Midbrain (tissue), 1 donor: Measurements from ENCODE around the gene KRT34.
"Not testable (repeated sequence)": the region's sequence is repeated elsewhere in the genome, so short reads cannot be mapped to it uniquely, and the experiment has no call there.

Experiments used
- DNase-seq: peaks from one replicate; lab custom pipeline; 2025; lab: John Stamatoyannopoulos, UW

The KRT34 gene

DNA sequence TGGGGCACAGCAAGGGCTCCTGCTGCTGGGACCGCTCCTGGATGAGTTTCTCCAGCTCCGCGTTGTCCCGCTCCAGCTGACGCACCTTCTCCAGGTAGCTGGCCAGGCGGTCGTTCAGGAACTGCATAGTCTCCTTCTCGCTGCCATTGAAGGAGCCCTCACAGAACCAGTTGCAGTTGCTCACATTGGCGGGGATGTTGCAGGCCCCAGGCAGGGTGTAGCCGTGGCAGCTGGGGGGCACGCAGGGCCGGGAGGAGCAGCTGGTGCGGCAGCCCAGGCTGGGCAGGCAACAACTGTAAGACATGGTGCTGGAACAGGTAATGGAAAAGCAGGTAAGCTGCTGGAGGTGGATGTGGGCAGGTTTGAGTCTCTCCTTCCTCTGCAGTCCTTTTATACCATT, at the start of gene KRT34:
KRT34 (minus strand) TSS at position 364 of the 400 bp plus-strand sequence; CDS start at position 304, 60 bp downstream.
- DNase-seq: not testable (repeated sequence)

DNA sequence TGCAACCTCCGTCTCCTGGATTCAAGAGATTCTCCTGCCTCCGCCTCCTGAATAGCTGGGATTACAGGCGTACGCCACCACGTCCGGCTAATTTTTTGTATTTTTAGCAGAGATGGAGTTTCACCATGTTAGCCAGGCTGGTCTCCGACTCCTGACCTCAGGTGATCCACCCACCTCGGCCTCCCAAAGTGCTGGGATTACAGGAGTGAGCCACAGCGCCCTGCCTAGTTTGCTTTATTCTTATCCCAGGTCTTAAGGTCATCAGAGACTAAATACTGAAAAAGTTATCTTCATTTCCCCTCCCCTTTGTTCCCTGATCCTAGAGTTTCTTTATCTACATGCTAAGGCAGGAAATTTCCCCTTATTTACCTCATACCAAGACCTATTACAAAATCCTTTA, 48.3 kb upstream of the KRT34 start:
- DNase-seq: not testable (repeated sequence)

DNA sequence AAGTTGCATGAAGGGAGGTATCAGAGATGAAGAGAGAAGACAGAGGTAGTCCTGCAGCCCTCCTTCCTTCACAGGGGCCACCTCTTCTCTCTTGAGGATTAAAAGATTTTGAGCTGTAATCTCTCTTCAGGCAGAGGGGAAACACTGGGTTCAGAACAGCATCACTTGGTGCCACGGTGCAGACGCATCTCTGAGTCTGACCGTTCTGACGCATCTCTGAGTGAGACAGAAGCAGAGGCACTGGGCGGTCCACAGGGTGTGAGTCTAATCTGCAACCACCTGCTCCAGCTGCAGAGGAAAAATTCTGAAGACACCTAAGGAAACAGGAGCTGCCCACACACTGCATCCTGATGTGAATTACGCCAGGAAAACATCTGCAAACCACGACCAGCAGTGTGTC, 47.6 kb upstream of the KRT34 start:
- no peak for DNase-seq

DNA sequence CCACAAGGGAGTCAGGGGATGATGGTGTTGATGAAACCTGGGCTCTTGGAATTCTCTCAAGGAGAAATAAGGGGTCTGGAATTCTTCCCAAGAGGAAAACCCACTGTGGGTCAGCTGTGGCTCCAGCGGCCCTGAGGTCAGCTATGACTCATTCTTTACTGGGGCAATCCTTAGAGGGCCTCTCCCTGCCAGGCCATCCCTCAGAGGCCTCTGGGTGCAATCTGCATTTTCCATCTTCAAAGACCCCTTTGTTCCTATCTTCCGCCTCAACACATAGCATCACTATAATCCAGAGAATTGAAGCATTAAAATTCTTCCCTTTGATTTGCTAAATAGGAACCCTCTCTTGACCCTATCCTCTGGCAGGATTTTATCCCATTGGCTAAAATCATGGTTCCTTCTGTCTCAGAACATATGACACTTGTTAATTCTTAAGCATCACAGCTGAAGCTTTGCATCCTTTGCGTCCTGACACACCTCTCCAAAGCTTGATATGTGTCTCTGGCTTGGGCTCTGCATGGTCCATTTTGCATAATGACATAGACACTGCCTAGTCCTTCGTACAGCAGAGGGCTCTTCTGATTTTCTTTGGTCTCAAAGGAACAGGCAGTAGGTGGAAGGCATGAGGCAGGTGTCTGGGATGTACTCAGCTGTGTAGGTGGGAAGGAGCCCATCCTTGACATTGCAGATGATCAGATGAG, 46.6 kb upstream of the KRT34 start:
- no peak for DNase-seq

DNA sequence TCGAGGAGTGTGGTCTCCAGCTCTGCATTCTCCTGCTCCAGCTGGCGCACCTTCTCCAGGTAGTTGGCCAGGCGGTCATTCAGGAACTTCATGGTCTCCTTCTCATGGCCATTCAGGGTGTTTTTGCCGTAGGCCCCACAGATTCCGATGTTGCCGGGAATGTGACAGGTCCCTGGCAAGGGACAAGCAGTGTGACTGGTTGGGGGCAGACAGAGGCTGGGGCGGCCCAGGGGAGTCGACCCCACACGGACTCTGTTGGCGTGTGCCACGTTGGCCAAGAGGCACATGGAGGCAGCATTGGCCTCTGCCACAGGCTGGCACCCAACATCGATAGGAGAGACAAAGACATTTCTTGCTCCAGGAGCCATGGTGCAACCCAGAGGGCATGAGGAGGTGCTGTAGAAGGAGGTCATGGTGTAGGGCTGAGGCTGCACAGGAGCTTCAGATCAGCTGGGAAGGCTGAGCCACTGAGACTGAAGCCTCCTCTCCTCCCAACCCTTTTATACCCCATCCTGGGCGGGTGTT, 42.1 kb upstream of the KRT34 start, which contains the start of gene KRT37:
KRT37 (minus strand) TSS at position 475 of the 525 bp plus-strand sequence; CDS start at position 413, 62 bp downstream.
- no peak for DNase-seq

DNA sequence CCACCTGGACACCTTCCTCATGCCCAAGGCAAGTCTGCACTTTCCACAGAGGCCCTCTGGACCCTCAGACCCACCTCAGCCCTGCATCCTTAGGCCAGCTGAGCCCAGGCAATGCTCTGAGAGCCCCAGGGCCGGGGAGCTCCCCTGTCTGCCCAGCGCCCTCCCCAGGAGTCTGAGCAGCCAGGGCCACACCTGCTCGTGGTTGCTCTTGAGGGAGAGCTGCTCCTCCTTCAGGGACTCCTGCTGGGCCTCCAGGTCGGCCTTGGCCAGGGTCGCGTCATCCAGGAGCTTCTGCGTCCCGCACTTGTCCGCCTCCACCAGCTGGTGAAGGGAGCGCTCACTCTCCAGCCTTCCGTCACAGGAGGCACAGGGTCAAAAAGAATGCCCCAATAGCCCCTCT, 40.5 kb upstream of the KRT34 start:
- not testable (repeated sequence) for DNase-seq

DNA sequence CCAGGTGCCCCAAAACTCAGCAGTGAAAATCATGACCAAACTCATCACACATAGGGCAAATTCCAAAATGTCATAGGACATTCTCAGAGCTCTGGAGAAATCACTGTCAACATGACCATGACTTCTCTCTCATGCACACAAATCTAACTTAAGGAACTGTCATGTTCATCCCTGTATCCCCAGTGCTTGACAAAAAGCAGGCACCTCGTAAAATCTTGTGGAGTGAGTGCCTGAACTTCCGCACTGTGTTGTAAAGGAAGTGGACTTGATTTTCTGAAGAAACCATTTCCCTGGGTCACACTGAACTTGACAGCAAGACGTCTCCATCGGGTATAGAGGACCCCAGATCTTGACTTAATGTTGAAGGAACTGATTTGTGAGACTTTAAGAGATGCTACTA, 39.5 kb upstream of the KRT34 start:
- no peak for DNase-seq

DNA sequence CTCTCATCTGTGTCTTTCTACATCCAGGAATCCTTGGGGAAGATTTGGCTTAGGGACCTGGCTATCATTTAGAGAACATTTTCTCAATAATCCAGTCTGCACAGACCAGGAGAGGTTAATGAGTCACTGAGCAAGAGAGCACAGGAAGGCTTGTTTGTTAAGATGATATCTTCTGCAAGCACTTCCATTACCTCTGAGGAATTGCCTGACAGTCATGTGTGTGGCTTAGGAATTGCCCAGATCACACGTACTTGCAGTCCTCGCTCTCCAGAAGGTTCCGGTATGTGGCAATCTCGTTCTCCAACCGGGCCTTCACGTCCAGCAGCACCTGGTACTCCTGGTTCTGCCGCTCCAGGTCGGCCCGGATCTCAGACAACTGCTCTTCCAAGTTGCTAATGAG, 39.0 kb upstream of the KRT34 start:
- DNase-seq: no peak

DNA sequence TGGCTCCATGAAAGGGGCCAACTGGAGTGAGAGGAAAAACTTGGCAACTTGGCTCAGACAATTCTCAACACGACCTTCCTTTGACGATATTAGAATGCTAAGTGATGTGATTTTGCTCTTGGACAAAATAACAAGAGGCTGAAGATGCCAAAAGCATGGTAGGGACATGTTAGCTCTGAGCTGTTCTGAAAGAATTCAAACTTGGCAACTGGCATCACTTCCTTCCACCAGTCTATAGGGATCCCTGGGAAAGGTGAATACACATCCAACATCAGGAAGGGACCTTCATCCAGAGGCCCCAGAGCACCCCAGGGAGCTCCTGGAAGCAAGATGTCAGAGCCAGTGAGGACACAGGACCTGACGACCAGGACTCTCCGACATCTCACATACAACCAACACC, 38.0 kb upstream of the KRT34 start:
- DNase-seq: no peak

DNA sequence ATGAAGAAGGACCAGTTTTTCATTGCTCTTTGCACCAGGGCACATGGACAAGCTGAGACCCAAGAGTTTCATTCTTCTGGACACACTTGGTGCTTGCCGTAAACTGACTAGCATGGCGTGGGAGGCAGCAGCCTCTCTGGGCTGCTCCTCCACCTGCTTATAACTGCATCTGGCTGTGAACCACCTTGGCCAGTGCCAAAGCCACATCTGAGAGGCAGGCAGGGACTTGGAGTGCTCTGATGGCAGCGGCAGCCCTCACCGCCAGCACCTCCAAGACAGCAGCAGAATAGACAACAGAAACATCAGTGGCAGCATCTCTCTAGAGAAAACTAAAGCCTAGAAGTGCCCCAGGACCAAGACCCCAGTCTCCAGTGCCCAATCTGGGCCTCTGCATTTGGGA, 37.6 kb upstream of the KRT34 start:
- no peak for DNase-seq

DNA sequence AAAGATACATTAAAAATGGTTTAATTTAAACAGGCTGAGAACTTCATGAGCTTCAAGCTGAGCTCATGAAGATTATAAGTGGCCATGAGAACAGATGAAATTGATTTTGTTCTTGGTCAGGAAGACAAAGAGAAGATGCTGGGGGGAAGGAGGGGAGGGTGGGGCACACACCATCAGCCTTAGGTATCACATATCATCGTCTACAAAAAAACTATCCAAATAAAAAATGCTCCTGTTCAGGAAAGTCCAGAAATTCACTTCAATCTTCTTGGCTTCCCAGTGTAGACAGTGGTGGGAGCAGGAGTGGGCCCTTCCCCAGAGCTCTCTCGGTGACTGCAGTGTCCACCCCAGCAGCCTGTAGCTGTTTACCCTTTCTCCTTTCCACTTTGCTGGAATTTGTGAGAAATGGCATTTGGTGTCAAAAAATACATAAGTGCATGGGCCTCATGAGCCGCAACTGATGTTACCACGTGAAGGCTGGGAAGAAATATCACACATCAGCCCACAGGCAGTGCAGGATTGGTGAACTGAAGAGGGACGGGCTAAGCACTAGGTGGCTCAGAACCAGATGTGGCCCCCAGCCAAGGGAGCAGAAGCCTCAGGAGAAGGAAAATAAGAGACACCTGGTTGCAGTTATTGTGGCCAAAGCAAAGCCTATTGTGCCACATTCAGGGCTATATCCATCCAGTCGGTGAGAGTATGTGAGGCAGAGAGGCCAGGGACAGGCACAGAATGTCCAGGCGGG, 36.2 kb upstream of the KRT34 start:
- no peak for DNase-seq

DNA sequence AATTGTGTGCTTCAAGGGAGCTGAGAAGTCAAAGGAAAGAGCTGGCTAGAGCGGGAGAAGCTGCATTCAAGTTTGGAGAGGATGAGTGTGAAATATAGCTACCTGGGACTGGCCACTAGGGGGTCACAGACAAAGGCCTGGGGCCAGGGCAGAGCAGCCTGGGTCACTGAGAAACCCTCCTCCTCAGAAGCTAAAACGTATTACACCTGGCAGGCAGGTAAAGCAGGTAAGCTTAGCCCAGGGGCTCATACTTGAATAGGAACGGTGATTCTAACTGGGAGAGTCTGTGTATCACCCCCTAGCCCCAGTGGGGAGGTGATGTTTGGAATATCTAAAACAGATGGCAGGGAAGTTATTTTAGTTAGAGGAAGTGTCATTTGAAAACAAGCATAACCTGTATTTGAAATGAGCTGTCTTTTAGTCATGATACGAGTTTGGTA, 35.5 kb upstream of the KRT34 start:
- DNase-seq: no peak

DNA sequence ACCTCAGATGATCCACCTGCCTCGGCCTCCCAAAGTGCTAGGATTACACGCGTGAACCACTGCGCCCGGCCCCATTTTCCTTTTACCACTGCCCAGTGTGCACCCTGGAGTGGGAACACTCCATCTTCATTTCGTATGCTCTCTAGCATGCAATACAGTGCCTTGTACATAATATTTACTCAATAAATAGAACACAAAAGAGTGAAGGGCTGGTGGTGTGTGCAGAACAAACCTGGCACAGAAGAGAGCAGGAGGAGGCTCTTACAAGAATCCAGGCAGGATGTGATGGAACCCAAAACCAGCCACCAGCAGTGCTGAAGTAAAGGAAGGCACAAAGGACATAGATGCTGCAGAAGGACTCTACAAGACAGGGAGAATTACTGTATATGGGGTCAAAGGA, 35.0 kb upstream of the KRT34 start:
- no peak for DNase-seq

DNA sequence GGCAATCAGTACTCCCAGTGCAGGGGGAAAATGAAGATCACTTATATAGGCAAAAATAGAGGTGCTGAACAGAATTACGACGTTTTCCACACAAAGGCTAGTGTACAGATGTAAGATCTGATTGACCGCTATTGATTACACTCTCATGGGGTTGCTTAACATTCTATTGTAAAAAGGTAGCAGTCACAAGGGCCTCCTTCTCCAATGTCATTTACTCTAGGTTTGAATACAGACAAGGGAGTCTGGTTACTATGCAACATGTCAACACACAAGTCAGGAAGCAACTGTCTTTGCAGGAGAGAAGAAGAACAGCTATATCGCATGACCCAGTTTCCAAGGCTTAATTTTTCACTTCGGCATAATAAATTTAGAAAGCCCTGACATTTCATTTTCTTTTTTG, 34.4 kb upstream of the KRT34 start:
- no peak for DNase-seq

DNA sequence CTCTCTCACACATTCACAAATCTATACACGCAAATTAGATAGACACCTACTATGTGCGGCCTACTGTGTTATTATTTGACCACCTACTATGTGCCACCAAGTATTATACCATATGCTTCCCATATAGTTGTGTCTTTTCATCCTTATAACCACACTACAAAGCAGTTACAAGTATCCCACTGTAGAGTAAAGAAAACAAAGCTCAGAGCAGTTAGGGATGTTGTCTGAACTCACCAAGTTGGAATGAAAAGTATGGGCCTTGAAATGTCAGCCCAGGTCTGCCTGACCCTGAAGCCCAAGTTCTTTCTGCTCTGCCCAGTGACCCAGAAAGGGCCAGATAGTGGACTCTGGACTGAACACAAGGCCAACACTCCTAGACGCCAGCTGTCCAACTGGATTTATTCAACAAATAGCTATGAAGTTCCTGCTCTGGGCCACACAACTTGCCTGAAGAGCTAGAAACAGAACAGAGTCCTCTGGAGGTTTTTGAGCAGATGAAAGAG, 33.8 kb upstream of the KRT34 start:
- DNase-seq: no peak

DNA sequence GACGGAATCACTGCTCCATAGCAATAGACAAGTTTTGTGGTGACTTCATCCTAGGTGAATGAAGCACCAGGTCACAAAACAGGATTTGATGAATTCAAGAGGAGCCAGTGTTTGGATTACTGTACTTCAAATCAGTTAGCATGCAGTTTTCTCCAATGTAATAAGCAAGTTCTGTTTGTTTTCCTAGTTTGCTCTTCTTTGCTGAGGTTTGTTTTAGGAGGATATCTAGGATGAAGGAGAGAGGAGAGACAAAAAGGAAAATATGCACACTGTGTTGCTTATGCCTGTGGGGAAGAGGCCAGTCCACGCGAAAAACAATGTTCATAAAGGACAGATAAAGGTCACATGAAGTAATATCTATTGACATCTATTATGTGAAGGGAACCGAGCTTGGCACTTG, 33.3 kb upstream of the KRT34 start:
- DNase-seq: no peak

DNA sequence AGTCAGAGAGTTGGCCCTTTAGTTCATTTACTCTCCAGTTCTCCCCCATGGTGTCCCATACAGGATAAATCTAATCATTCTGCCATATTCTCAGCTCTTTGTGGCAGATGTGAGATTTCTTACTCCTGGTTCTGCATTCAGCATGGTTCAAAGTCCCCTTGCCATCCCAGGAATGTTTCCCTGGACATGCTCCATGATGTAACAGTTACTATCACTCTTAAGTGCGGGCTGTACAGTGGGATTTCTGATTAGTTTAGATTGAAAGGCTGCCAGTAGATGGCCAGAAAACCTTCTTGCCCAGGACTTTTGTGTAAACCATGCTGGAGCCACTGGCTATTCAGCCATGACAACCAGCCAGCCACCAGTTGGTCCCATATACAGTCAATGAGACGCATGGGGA, 31.9 kb upstream of the KRT34 start:
- DNase-seq: no peak

DNA sequence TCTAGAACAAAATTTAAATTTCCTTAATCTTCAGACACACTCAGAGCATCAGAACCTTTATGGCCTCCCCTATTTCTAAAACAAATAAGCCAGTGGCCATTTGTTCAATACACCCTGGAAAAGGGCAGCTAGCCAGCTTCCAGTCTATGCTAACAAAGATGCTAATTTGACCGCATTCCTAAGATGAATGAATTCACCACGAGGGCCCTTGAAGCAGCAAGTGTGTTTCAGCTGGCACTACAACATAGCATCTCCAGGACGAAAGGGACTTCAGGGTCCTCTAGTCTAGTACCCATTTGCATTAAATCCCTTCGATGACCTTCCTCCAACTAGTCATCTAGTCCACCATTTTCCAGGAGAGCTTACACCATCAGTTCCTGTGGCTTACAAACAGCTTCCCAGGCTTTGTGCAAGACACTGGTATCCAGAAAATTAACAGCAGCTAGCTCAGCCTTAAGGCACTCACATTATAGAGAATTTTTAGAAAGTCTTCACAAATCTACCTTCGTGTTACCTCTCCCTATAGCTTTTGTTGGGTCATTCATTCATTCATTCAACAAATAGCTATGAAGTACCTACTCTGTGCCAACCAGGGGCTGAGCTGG, 31.3 kb upstream of the KRT34 start:
- no peak for DNase-seq

DNA sequence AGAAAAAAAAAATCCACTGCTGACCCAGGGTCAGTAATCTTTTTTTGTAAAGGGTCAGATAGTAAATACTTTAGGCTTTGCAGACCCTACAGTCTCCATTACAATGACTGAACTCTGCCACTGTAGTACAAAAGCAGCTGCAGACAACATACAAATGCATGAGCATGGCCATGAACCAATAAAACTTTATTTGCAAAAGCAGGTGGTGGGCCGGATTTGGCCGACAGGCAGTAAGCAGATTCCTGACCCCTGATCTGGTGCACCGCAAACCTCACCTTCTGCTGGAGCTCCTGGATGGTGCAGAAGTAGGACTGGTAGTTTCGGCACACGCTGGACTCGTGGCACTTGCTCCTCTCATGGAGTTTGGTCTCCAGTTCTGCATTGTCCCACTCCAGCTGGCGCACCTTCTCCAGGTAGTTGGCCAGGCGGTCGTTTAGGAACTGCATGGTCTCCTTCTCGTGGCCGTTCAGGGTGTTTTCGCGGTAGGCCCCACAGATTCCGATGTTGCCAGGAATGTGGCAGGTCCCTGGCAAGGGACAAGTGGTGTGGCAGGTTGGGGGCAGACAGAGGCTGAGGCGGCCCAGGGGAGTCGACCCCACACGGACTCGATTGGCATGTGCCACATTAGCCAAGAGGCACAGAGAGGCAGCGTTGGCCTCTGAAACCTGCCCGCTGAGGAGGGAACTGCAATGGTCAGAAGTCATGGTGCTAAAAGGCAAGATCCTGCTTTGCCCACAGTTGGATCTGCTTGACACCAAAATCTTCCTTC, 29.1 kb upstream of the KRT34 start:
- no peak for DNase-seq

DNA sequence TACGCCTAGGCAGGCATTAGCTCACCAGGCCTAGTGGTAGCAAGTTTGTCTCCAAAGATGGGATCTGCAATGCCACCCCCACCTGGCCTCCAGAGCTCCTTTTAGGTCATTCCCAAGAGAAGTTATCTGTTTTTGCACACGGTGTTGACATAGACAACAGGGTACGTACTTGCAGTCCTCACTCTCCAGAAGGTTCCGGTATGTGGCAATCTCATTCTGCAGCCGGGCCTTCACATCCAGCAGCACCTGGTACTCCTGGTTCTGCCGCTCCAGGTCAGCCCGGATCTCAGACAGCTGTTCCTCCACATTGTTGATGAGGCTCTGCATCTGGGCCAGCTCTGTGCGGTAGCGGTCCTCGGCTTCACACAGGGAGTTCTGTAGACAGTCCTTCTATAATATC, 25.1 kb upstream of the KRT34 start:
- no peak for DNase-seq

DNA sequence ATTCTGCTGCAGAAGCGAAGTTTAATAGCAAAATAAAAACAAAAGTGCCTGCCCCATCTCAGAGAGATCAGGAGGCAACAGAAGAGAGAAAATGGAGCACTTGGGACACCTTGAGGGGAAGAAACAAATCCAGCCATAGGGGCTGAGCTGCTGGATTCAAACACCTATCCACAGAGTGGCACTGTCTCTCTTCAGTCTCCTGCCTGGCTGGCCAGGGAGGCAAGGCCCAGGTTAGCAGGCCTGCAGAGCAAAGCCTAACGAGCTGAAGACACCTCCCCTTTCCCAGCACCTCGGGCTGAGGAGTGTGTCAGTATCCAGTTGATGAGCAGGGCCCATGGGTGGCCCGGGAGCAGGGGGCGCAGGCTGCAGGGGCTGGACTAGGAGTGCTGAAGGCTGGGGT, 24.1 kb upstream of the KRT34 start:
- no peak for DNase-seq
